Sigmoid colon (tissue), 3 donors: ENCODE measurements around the gene ZNF606.

Experiments
- POLR2A ChIP-seq, 2 donors: fragments of 450-650 bp; IDR thresholded peaks; one replicate each; pipeline ENCODE4 v1.6.1; 2016; ENCODE audit warnings: antibody characterized with exemption in 2 of 2, mild to moderate bottlenecking in 2 of 2, moderate library complexity in 2 of 2
- TF ChIP-seq, protein P1 (sequence below), 4 experiments: fragments of 450-650 bp in 3 of 4; fragments of 200-600 bp in 1 of 4; IDR thresholded peaks; one replicate each; pipeline ENCODE4 v1.5.1; 2016 to 2019; ENCODE audit warnings: antibody characterized with exemption in 4 of 4, mild to moderate bottlenecking in 3 of 4, moderate library complexity in 2 of 4

DNA sequence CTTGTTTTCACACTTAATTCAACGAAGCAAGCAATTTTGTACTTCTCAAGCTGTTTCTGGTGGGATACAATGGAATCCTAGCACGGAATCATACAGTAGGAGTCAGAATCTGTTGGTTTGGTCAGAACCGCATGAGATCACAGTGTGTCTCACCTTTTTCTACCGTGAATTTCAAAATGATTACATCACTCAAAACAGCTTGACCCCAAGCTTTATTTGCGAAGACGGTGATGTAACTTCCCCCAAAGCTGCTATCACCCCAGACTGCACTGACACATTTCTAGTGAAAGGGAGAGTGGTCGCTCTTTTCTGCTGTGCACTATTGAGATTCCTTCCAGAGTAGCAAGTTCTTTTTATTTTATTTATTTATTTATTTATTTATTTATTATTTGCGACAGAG lies 37.9 kb downstream of the ZNF606 start:
- no peak for TF ChIP-seq POLR2A (IDR thresholded peaks at IDR 0.05)
- TF ChIP-seq, protein P1, sequence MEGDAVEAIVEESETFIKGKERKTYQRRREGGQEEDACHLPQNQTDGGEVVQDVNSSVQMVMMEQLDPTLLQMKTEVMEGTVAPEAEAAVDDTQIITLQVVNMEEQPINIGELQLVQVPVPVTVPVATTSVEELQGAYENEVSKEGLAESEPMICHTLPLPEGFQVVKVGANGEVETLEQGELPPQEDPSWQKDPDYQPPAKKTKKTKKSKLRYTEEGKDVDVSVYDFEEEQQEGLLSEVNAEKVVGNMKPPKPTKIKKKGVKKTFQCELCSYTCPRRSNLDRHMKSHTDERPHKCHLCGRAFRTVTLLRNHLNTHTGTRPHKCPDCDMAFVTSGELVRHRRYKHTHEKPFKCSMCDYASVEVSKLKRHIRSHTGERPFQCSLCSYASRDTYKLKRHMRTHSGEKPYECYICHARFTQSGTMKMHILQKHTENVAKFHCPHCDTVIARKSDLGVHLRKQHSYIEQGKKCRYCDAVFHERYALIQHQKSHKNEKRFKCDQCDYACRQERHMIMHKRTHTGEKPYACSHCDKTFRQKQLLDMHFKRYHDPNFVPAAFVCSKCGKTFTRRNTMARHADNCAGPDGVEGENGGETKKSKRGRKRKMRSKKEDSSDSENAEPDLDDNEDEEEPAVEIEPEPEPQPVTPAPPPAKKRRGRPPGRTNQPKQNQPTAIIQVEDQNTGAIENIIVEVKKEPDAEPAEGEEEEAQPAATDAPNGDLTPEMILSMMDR (IDR thresholded peaks at IDR 0.05): no peak
